Fibroblast of lung (primary cell): ENCODE measurements around the gene PBX1.

Source experiments
- EZH2 ChIP-seq: IDR thresholded peaks from 2 replicates; pipeline ENCODE4 v1.5.1; 2012; ENCODE audit warnings: low read length, control low read depth, mild to moderate bottlenecking; ENCODE audit errors: missing control alignments
- TF ChIP-seq, protein P1 (sequence below), 2 donors: IDR thresholded peaks in 1 of 2; conservative IDR thresholded peaks in 1 of 2; 1 replicate in 1 of 2; 2 replicates in 1 of 2; pipeline ENCODE4 v1.5.1; 2011 to 2012; ENCODE audit warnings: low read length in 2 of 2, control low read depth in 1 of 2, inconsistent platforms in 1 of 2, low read depth in 1 of 2, mild to moderate bottlenecking in 1 of 2

DNA sequence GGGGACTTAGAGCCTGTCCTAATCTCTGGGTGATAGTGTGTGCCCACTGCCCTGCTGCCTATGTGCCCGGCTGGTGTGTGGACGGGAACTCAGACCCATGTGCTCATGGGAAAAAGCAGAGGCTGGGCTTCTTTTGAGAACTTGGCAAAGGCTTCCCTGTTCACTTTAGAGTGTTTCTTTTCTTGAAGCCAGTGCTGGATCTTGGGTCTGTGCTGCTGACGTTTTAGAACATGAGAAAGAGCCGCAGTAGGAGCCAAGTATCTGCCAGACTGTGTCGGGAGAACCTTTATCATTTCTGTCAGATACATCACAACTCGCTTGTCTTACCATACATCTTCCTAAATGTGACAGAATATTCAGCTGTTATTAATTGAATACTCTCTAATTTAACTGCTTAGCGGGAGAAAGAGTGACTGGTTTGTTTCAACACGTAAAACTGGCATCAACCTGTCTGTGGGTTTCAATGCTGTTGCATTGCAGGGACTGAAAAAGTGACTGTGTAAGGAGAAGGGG, 195.2 kb downstream of the PBX1 start:
- TF ChIP-seq, protein P1, sequence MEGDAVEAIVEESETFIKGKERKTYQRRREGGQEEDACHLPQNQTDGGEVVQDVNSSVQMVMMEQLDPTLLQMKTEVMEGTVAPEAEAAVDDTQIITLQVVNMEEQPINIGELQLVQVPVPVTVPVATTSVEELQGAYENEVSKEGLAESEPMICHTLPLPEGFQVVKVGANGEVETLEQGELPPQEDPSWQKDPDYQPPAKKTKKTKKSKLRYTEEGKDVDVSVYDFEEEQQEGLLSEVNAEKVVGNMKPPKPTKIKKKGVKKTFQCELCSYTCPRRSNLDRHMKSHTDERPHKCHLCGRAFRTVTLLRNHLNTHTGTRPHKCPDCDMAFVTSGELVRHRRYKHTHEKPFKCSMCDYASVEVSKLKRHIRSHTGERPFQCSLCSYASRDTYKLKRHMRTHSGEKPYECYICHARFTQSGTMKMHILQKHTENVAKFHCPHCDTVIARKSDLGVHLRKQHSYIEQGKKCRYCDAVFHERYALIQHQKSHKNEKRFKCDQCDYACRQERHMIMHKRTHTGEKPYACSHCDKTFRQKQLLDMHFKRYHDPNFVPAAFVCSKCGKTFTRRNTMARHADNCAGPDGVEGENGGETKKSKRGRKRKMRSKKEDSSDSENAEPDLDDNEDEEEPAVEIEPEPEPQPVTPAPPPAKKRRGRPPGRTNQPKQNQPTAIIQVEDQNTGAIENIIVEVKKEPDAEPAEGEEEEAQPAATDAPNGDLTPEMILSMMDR (conservative IDR thresholded peaks at IDR 0.05 in 1 of 2, IDR thresholded peaks at IDR 0.05 in 1 of 2; ENCODE audit: low read depth in 1 of 2, low read length in 2 of 2) = no peak
- TF ChIP-seq EZH2 = no peak
